ENCODE data around the gene HMX1.

Gene HMX1

GRCh38 chr4:8858701-8859210 is 12.9 kb downstream of the HMX1 start:
- no peak for DNase-seq (ENCODE audit: low spot score)
- H3K4me3 ChIP-seq: no peak overlapping the region
- TF ChIP-seq, protein P1, sequence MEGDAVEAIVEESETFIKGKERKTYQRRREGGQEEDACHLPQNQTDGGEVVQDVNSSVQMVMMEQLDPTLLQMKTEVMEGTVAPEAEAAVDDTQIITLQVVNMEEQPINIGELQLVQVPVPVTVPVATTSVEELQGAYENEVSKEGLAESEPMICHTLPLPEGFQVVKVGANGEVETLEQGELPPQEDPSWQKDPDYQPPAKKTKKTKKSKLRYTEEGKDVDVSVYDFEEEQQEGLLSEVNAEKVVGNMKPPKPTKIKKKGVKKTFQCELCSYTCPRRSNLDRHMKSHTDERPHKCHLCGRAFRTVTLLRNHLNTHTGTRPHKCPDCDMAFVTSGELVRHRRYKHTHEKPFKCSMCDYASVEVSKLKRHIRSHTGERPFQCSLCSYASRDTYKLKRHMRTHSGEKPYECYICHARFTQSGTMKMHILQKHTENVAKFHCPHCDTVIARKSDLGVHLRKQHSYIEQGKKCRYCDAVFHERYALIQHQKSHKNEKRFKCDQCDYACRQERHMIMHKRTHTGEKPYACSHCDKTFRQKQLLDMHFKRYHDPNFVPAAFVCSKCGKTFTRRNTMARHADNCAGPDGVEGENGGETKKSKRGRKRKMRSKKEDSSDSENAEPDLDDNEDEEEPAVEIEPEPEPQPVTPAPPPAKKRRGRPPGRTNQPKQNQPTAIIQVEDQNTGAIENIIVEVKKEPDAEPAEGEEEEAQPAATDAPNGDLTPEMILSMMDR (IDR thresholded peaks at IDR 0.05): no peak
- no peak overlapping the region for H3K27ac ChIP-seq

GRCh38 chr4:8857766-8858700 is 13.6 kb downstream of the HMX1 start:
- Histone ChIP-seq H3K27ac (no peak overlapping the region), H3K4me3 (peak overlapping the region; percentile 57)
- TF ChIP-seq, protein P1 (IDR thresholded peaks at IDR 0.05): no peak
- no peak for DNase-seq (ENCODE audit: low spot score)

DNA sequence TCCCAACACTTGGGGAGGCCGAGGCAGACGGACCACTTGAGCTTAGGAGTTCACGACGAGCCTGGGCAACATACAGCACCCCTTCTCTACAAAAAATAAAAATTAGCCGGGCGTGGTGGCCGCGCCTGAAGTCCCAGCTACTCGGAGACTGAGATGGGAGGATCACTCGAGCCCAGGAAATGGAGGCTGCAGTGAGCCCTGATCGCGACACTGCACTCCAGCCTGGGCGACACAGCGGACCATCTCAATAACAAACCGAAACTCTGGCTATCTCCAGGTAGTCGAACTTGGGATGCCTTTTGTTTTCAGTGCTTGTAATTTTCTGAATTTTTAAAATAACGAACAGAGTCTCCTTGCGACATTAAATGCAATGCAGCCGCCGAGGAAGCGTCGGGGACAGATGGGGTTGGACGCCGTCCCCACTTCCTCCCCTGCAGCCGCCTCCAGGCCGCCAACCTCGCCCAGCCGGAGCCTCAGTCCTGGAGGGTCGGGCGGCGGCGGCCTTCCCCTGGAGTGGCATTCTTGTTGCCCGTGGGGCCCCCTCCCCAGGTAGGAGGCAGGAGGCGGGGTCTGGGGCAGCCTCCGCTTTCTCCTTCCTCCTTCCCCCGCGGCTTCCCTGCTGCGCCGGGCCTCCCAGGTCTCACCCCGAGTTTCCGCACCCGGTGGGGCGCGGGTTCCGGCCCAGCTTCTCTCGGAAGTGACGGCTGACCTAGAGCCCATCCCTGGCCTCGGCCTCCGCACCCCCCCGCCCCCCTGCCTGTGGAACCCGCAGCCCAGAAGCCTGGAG is 14.6 kb downstream of the HMX1 start:
- no peak for DNase-seq (ENCODE audit: low spot score)
- H3K27ac ChIP-seq: no peak overlapping the region
- peak overlapping the region; percentile 57 for H3K4me3 ChIP-seq
- TF ChIP-seq, protein P1 (IDR thresholded peaks at IDR 0.05): no peak

GRCh38 chr4:8855818-8856245 is 15.8 kb downstream of the HMX1 start:
- TF ChIP-seq, protein P1 (IDR thresholded peaks at IDR 0.05): no peak

GRCh38 chr4:8854931-8855330 is 16.7 kb downstream of the HMX1 start:
- TF ChIP-seq, protein P1 (IDR thresholded peaks at IDR 0.05): no peak
- no peak for DNase-seq (ENCODE audit: low spot score)
- no peak overlapping the region for H3K27ac ChIP-seq
- H3K4me3 ChIP-seq: no peak overlapping the region

More at GRCh38 chr4:8855818-8856245, 15.8 kb downstream of the HMX1 start:
- Histone ChIP-seq H3K4me3 (no peak overlapping the region), H3K27ac (no peak overlapping the region)
- no peak for DNase-seq (ENCODE audit: low spot score)

- TF ChIP-seq, protein P1 (IDR thresholded peaks at IDR 0.05): no peak
- Histone ChIP-seq H3K27ac (no peak overlapping the region), H3K4me3 (no peak overlapping the region)
- no peak for DNase-seq (ENCODE audit: low spot score)
Observed at GRCh38 chr4:8854016-8854415, 17.6 kb downstream of the HMX1 start.

Measured in coronary artery (tissue), 2 donors.